SU-DHL-6 (cell line): ENCODE measurements around the gene MACF1.

Experiments used
- H2AFZ ChIP-seq: fragments of 200-600 bp; sonication (generic); 2 replicates; pipeline ENCODE4 v1.6.1; 2014; ENCODE audit warnings: low read depth, mild to moderate bottlenecking, moderate library complexity, mixed read lengths, antibody characterized with exemption, low read length; ENCODE audit not compliant: severe bottlenecking
- H3F3A ChIP-seq: fragments of 200-600 bp; shearing (Covaris generic); 2 replicates; pipeline ENCODE4 v1.6.0; 2016; ENCODE audit warnings: antibody characterized with exemption, mild to moderate bottlenecking; ENCODE audit not compliant: insufficient read depth
- H3K27ac ChIP-seq: fragments of 200-600 bp; sonication (generic); 2 replicates; pipeline ENCODE4 v1.5.1; 2016; ENCODE audit warnings: low read depth, mild to moderate bottlenecking, low read length, moderate library complexity, mixed read lengths
- H3K27me3 ChIP-seq: fragments of 200-600 bp; sonication (generic), shearing (Covaris generic); 2 replicates; pipeline ENCODE4 v1.6.0; 2014; ENCODE audit warnings: mild to moderate bottlenecking, low read length
- H3K36me3 ChIP-seq: fragments of 200-600 bp; sonication (generic); 2 replicates; pipeline ENCODE4 v1.6.1; 2014; ENCODE audit warnings: mild to moderate bottlenecking, low read length, mixed read lengths
- H3K4me2 ChIP-seq: fragments of 300-600, 200-600 bp; shearing (Covaris generic), sonication (generic); 2 replicates; pipeline ENCODE4 v1.6.0; 2014; ENCODE audit warnings: low read length, low read depth, mild to moderate bottlenecking; ENCODE audit not compliant: poor library complexity, severe bottlenecking
- H3K4me3 ChIP-seq: fragments of 200-600 bp; sonication (generic); 2 replicates; pipeline ENCODE4 v1.5.1; 2014; ENCODE audit warnings: antibody characterized with exemption, low read length, mild to moderate bottlenecking, mixed read lengths; ENCODE audit not compliant: insufficient read depth, poor library complexity, severe bottlenecking
- H3K79me2 ChIP-seq: fragments of 200-600 bp; sonication (generic); 2 replicates; pipeline ENCODE4 v1.6.1; 2014; ENCODE audit warnings: mild to moderate bottlenecking, low read length, moderate library complexity; ENCODE audit not compliant: insufficient read depth
- H3K9ac ChIP-seq: fragments of 200-600 bp; sonication (generic); 2 replicates; pipeline ENCODE4 v1.7.0; 2014; ENCODE audit warnings: mild to moderate bottlenecking, low read length
- H3K9me2 ChIP-seq: fragments of 200-600 bp; sonication (generic); replicated peaks from 2 replicates; pipeline ENCODE4 v1.6.1; 2014; ENCODE audit warnings: low read length; ENCODE audit not compliant: insufficient read depth
- H3K9me3 ChIP-seq: fragments of 200-600 bp; sonication (generic); 2 replicates; pipeline ENCODE4 v1.6.1; 2014; ENCODE audit warnings: low read length, mixed read lengths; ENCODE audit not compliant: insufficient read depth
- H4K20me1 ChIP-seq: fragments of 200-600 bp; sonication (generic); 2 replicates; pipeline ENCODE4 v1.6.1; 2014; ENCODE audit warnings: low read depth, mild to moderate bottlenecking, antibody characterized with exemption, low read length, moderate library complexity, mixed read lengths
- EZH2phosphoT487 ChIP-seq: fragments of 200-600 bp; sonication (generic), shearing (Covaris generic); conservative IDR thresholded peaks from 2 replicates; pipeline ENCODE4 v1.6.1; 2018; ENCODE audit warnings: mild to moderate bottlenecking, antibody characterized with exemption, low read length, moderate library complexity, mixed read lengths
- TF ChIP-seq, protein P1 (sequence below): fragments of 200-600 bp; sonication (generic); IDR thresholded peaks from one replicate; pipeline ENCODE4 v1.5.1; 2017; ENCODE audit warnings: antibody characterized with exemption, mild to moderate bottlenecking, low read length, moderate library complexity; ENCODE audit not compliant: insufficient read depth, poor library complexity, severe bottlenecking

The MACF1 gene

DNA sequence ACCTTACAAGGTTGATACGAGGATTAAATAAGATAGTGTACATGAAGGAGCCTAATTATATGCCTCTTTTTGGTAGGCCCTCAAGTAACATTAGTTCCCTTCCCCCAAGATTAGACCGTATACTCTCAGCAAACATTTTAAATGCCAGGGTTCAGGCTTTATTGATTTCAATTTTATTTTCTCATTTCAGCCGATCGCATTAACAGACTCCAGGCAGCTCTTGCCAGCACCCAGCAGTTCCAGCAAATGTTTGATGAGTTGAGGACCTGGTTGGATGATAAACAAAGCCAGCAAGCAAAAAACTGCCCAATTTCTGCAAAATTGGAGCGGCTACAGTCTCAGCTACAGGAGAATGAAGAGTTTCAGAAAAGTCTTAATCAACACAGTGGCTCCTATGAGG, 182.5 kb downstream of the MACF1 start:
- H3K27me3 ChIP-seq, result no peaks in the 10 kb centered on the region
- no peak overlapping the region for H3K4me3 ChIP-seq
- no peak overlapping the region for H2AFZ ChIP-seq
- H3K9ac ChIP-seq, result no peak overlapping the region
- no peaks in the 10 kb centered on the region for H3K9me3 ChIP-seq
- H3K4me2 ChIP-seq, result no peak overlapping the region
- H3K36me3 ChIP-seq, result peaks cover 27% of the 10 kb centered on the region
- TF ChIP-seq, protein P1, sequence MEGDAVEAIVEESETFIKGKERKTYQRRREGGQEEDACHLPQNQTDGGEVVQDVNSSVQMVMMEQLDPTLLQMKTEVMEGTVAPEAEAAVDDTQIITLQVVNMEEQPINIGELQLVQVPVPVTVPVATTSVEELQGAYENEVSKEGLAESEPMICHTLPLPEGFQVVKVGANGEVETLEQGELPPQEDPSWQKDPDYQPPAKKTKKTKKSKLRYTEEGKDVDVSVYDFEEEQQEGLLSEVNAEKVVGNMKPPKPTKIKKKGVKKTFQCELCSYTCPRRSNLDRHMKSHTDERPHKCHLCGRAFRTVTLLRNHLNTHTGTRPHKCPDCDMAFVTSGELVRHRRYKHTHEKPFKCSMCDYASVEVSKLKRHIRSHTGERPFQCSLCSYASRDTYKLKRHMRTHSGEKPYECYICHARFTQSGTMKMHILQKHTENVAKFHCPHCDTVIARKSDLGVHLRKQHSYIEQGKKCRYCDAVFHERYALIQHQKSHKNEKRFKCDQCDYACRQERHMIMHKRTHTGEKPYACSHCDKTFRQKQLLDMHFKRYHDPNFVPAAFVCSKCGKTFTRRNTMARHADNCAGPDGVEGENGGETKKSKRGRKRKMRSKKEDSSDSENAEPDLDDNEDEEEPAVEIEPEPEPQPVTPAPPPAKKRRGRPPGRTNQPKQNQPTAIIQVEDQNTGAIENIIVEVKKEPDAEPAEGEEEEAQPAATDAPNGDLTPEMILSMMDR, result no peak
- TF ChIP-seq EZH2phosphoT487, result no peak
- H4K20me1 ChIP-seq, result no peaks in the 10 kb centered on the region
- no peaks in the 10 kb centered on the region for H3K9me2 ChIP-seq
- peaks cover 8% of the 10 kb centered on the region; the same call in 1 of the 2 replicates for H3K79me2 ChIP-seq
- no peak overlapping the region for H3K27ac ChIP-seq
- H3F3A ChIP-seq, result no peaks in the 10 kb centered on the region

DNA sequence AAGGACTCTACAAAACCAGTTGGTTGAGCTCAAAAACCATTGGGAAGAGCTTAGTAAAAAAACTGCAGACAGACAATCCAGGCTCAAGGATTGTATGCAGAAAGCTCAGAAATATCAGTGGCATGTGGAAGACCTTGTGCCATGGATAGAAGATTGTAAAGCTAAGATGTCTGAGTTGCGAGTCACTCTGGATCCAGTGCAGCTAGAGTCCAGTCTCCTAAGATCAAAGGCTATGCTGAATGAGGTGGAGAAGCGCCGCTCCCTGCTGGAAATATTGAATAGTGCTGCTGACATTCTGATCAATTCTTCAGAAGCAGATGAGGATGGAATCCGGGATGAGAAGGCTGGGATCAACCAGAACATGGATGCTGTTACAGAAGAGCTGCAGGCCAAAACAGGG, 183.0 kb downstream of the MACF1 start:
- no peaks in the 10 kb centered on the region for H4K20me1 ChIP-seq

GRCh38 chr1:39391691-39392679, 187.5 kb downstream of the MACF1 start:
- Histone ChIP-seq H3K79me2 (peaks cover 41% of the 10 kb centered on the region), H4K20me1 (0 out of 2 replicates have a peak, but pooled peaks cover 4% of the 10 kb centered on the region), H3K36me3 (peaks cover 22% of the 10 kb centered on the region; the same call in 1 of the 2 replicates), H3F3A (no peaks in the 10 kb centered on the region), H3K9me2 (no peaks in the 10 kb centered on the region), H3K4me2 (no peak overlapping the region), H3K9me3 (no peaks in the 10 kb centered on the region), H2AFZ (no peak overlapping the region), H3K27me3 (no peaks in the 10 kb centered on the region), H3K27ac (no peak overlapping the region), H3K9ac (no peak overlapping the region), H3K4me3 (no peak overlapping the region)
- TF ChIP-seq, protein P1, result no peak
- TF ChIP-seq EZH2phosphoT487, result no peak

More for the DNA sequence above, 183.0 kb downstream of the MACF1 start:
- Histone ChIP-seq H3K9me2 (no peaks in the 10 kb centered on the region), H3K27me3 (no peaks in the 10 kb centered on the region), H3K79me2 (peaks cover 13% of the 10 kb centered on the region), H3K27ac (no peak overlapping the region), H3F3A (no peaks in the 10 kb centered on the region), H3K9ac (no peak overlapping the region), H3K36me3 (peaks cover 24% of the 10 kb centered on the region; the same call in 1 of the 2 replicates), H3K4me2 (no peak overlapping the region), H2AFZ (no peak overlapping the region), H3K9me3 (no peaks in the 10 kb centered on the region), H3K4me3 (no peak overlapping the region)
- TF ChIP-seq EZH2phosphoT487, result no peak
- TF ChIP-seq, protein P1, result no peak
